Astrocyte of the cerebellum (primary cell): ENCODE results near the gene ARL8A.

Experiments used
- DNase-seq: peaks from one replicate; pipeline ENCODE4 v3.0.0-alpha.2; 2011; ENCODE audit warnings: low read depth
- H3K4me3 ChIP-seq: 2 replicates; pipeline ENCODE4 v1.5.1; 2011; ENCODE audit warnings: mild to moderate bottlenecking, low read depth, low read length, moderate library complexity
- in situ Hi-C: cut with HindIII; loops from 2 replicates; pipeline ENCODE4 v1.10.0; 2017; ENCODE audit warnings: low sequenced_read_pairs
- TF ChIP-seq, protein P1 (sequence below): IDR thresholded peaks from 2 replicates; pipeline ENCODE4 v1.5.1; 2012; ENCODE audit warnings: low read length, low read depth, moderate library complexity, mild to moderate bottlenecking; ENCODE audit errors: missing control alignments

The ARL8A gene

DNA sequence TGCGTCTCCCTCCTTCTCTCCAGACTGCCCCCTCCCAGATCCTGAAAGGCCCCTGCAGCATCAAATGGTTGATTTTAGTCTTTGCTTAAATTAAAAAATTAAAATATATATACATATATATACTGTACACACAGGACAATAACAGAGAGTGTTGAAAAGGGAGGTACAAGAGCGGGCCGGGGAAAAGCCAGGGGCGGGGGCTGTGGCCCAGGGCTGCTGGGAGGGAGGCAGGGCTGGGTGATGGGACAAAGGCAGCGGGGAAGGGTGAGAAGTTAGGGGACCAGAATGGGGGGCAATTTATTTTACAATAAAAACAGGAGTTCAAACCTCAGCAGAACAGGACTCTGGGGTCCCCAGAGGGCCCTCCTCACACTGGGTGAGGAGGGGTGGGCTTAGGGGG is 10.5 kb downstream of the ARL8A start:
- H3K4me3 ChIP-seq: no peak overlapping the region
- TF ChIP-seq, protein P1, sequence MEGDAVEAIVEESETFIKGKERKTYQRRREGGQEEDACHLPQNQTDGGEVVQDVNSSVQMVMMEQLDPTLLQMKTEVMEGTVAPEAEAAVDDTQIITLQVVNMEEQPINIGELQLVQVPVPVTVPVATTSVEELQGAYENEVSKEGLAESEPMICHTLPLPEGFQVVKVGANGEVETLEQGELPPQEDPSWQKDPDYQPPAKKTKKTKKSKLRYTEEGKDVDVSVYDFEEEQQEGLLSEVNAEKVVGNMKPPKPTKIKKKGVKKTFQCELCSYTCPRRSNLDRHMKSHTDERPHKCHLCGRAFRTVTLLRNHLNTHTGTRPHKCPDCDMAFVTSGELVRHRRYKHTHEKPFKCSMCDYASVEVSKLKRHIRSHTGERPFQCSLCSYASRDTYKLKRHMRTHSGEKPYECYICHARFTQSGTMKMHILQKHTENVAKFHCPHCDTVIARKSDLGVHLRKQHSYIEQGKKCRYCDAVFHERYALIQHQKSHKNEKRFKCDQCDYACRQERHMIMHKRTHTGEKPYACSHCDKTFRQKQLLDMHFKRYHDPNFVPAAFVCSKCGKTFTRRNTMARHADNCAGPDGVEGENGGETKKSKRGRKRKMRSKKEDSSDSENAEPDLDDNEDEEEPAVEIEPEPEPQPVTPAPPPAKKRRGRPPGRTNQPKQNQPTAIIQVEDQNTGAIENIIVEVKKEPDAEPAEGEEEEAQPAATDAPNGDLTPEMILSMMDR: no peak
- no peak for DNase-seq
- in situ Hi-C loops: no loop called here

DNA sequence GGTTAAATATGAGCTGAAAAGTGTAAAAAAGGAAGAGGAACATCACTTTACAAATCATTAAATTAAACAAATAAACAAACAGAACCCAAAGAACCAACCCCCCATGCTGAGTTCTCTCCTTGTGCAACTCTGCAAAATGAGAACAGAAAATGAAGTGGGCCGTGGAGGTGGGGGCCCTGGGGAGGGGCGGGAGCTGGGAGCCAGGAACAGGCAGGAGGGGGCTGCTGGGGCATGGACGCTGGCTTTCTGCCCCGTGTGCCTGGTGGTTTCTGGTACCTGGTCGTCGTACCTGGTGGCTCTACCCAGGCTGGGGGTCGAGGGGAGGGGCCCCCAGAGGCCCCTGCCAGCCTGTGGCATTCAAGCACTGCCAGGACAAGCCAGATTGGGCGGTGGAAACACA is 11.0 kb downstream of the ARL8A start:
- H3K4me3 ChIP-seq: no peak overlapping the region
- TF ChIP-seq, protein P1: no peak

DNA sequence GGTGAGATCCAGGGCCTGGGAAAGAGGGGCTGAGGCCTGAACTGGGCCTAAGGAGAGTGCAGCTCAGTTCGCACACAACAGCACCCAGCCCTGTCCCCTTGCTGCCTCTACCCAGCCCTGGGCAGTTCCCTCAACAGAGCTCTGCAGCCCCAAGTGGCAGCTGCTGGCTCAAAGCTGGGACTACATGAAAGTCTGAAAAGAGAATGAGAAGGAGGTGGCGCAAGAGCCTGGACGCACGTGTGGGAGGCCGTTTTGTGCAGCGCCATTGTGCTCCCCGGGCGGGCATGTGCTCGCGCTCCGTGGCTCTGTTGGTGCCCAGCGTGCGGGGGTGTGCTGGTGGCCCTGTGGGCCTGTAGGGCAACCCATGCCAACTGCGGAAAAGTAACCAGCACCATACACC is 11.5 kb downstream of the ARL8A start:
- no peak for DNase-seq
- in situ Hi-C loops: no loop called here
- no peak overlapping the region for H3K4me3 ChIP-seq
- TF ChIP-seq, protein P1: no peak

More for the DNA sequence above, 11.0 kb downstream of the ARL8A start:
- in situ Hi-C loops: no loop called here
- no peak for DNase-seq

DNA sequence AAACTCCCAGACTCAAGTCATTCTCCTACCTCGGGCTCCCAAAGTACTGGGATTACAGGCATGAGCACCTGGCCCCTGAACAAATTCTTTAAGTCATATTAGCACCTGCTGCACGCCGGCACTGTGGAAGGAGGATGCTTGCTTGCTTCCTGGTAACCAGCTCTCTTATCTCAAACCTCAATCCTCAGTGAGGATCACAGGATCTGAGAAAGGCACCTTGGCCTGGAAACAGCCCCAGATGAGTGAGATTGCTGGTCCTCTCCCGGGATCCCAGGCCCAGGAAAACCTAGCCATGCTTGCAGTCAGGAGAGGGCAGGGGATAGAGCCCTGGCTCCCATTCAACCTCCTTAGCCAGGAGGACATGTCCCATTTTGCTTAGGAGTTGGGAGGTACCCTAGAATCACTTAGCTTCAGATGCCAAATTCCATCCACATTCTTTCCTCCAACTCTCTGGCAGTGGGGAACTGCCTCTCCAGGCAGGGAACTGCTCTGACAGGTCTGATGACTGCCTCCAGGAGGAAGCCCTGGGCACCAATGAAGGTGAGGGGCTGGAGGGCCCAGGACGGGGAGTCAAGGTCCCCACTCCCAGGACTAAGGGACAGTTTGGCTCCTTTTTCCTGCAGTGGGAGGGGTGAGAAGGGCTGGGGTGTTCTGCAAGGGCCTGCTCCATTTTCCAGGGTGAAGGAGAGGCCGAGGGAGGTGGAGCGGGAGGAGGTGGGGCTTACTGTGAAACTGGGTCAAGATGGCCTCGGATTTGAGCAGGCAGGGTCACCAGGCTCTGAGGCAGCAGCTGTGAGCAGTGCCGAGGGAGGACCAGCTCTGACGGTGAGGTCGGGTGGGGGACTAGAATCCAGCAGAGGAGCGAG is 12.3 kb downstream of the ARL8A start:
- in situ Hi-C loops: no loop called here
- DNase-seq: no peak
- no peak overlapping the region for H3K4me3 ChIP-seq
- TF ChIP-seq, protein P1: no peak

DNA sequence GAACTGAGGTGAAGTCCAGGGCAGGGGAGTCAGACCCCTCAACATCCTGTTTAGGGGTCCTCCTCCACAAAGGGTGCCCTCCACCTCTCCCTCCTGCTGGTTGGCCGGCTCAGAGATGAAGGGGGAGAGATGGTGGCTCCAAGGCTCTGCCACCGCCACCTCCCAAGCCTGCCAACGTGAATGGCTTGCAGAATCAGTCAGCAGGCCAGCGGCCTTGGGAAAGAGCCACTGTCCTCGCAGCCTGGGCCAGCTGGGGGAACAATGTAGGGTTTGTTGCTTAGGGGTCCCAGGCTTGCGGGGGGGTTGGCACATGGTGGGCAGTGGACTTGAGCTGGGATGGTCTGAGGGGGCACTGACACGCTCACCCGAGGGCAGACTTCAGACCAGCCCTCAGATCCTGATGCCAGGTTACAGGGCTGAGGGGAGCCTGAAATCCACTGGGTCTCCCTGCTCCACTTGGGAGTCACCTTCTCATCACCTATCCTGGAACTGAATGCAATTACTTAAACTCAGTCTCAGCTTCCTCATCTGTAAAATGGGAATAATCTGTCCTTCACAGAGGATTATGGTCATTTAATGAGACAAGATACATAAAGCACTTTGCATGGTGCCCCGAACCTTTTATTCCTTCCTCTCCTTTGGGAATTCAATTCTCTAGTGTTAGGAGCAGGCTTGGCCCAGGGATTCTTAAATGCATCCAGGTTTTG is 13.6 kb downstream of the ARL8A start:
- H3K4me3 ChIP-seq: no peak overlapping the region
- TF ChIP-seq, protein P1: no peak
- no peak for DNase-seq
- in situ Hi-C loops: no loop called here

DNA sequence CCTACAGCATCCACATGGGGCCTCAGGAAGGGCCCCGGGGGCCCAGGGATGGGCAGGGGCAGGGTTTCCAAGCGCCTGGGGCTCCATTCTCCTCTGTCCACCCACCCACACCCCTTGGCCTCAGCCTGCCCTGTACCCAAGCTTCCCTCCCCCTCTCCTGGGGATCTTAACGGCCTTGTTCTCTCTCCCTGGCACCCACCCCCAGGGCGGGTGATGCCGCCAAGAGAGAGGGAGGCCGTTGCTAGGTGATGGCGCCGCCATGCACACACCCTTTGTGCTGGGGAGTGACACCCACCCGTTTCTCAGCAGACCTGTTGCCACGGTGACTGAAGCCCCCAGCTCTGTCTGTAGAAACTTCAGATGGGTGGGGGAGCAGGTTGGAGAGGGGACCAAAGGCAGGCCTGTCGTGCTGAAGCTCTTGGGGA is 14.2 kb downstream of the ARL8A start:
- in situ Hi-C loops: no loop called here
- DNase-seq: no peak
- TF ChIP-seq, protein P1: no peak
- no peak overlapping the region for H3K4me3 ChIP-seq
